HG03280 (cell line): ENCODE results near the gene ZNF280A.
"Not testable (repeated sequence)": the region's sequence is repeated elsewhere in the genome, so short reads cannot be mapped to it uniquely, and the experiment has no call there.

Source experiments
- ATAC-seq: cut with Tn5 transposase; IDR thresholded peaks from one replicate; pipeline ENCODE4 v1.9.1; 2021; ENCODE audit warnings: mild to moderate bottlenecking, moderate library complexity; ENCODE audit not compliant: unreplicated experiment

Gene ZNF280A

GRCh38 chr22:22546490-22546889 lies 26.4 kb upstream of the ZNF280A start:
- no peak for ATAC-seq

- ATAC-seq = no peak
Measured at GRCh38 chr22:22545084-22545483, 25.0 kb upstream of the ZNF280A start.

GRCh38 chr22:22538226-22538989 lies 18.3 kb upstream of the ZNF280A start:
- no peak for ATAC-seq

- ATAC-seq = no peak
Measured at GRCh38 chr22:22536916-22537315, 16.8 kb upstream of the ZNF280A start.

- ATAC-seq = no peak
Measured at GRCh38 chr22:22536515-22536914, 16.4 kb upstream of the ZNF280A start.

GRCh38 chr22:22535662-22536061 lies 15.6 kb upstream of the ZNF280A start:
- ATAC-seq = no peak

- ATAC-seq = no peak
Measured at GRCh38 chr22:22534604-22535415, 14.7 kb upstream of the ZNF280A start.

GRCh38 chr22:22533863-22534262 lies 13.8 kb upstream of the ZNF280A start:
- no peak for ATAC-seq

- no peak for ATAC-seq
Measured at GRCh38 chr22:22533417-22533816, 13.3 kb upstream of the ZNF280A start.

GRCh38 chr22:22532547-22533071 lies 12.5 kb upstream of the ZNF280A start:
- ATAC-seq = not testable (repeated sequence)

- no peak for ATAC-seq
Measured at GRCh38 chr22:22531770-22532546, 11.9 kb upstream of the ZNF280A start.

GRCh38 chr22:22528780-22529179 lies 8.7 kb upstream of the ZNF280A start:
- ATAC-seq = no peak

- no peak for ATAC-seq
Measured at GRCh38 chr22:22527312-22527711, 7.2 kb upstream of the ZNF280A start.

GRCh38 chr22:22526125-22526912 lies 6.2 kb upstream of the ZNF280A start:
- ATAC-seq = no peak

- no peak for ATAC-seq
Measured at GRCh38 chr22:22523494-22523893, 3.4 kb upstream of the ZNF280A start.

- no peak for ATAC-seq
Measured at GRCh38 chr22:22521631-22522030, 1.6 kb upstream of the ZNF280A start.

GRCh38 chr22:22520667-22521602 lies 865 bp upstream of the ZNF280A start:
- ATAC-seq = no peak

GRCh38 chr22:22519591-22519990 lies 479 bp downstream of the ZNF280A start:
- ATAC-seq = no peak

- no peak for ATAC-seq
Measured at GRCh38 chr22:22516992-22517391, 3.1 kb downstream of the ZNF280A start.
